NCI-H128 (cell line): ENCODE data around the gene CPNE7.

Experiments
- DNase-seq: peaks from one replicate; lab custom pipeline; 2025; ENCODE audit not compliant: unreplicated experiment; lab: John Stamatoyannopoulos, UW

CPNE7 gene

GRCh38 chr16:89602273-89602951 lies 26.9 kb downstream of the CPNE7 start:
- peak; percentile 2 for DNase-seq

GRCh38 chr16:89602952-89603590 lies 27.5 kb downstream of the CPNE7 start:
- DNase-seq = no peak

- no peak for DNase-seq
These were observed 29.2 kb downstream of the CPNE7 start for GRCh38 chr16:89604764-89605163.

GRCh38 chr16:89605186-89605970 lies 29.8 kb downstream of the CPNE7 start:
- no peak for DNase-seq

GRCh38 chr16:89606006-89606405 lies 30.4 kb downstream of the CPNE7 start:
- DNase-seq = no peak

- DNase-seq = no peak
These were observed 31.9 kb downstream of the CPNE7 start for GRCh38 chr16:89607453-89607852.

- no peak for DNase-seq
These were observed 32.6 kb downstream of the CPNE7 start for GRCh38 chr16:89607937-89608740.

- DNase-seq = no peak
These were observed 34.5 kb downstream of the CPNE7 start for GRCh38 chr16:89610108-89610453.

- DNase-seq = no peak
These were observed 37.0 kb downstream of the CPNE7 start for GRCh38 chr16:89612415-89613166.

- DNase-seq = no peak
These were observed 37.8 kb downstream of the CPNE7 start, which contains the start of gene DPEP1 for GRCh38 chr16:89613231-89613953. DPEP1 (plus strand) TSS chr16:89613642; CDS start chr16:89630411, 16,769 bp downstream.

GRCh38 chr16:89613954-89614459 lies 38.4 kb downstream of the CPNE7 start:
- no peak for DNase-seq

GRCh38 chr16:89615176-89615575 lies 39.6 kb downstream of the CPNE7 start:
- no peak for DNase-seq

- no peak for DNase-seq
These were observed 40.1 kb downstream of the CPNE7 start for GRCh38 chr16:89615596-89616090.

GRCh38 chr16:89616623-89617022 lies 41.1 kb downstream of the CPNE7 start:
- DNase-seq = no peak

GRCh38 chr16:89617036-89617435 lies 41.5 kb downstream of the CPNE7 start:
- DNase-seq = no peak

- DNase-seq = no peak
These were observed 42.8 kb downstream of the CPNE7 start for GRCh38 chr16:89618109-89618998.

GRCh38 chr16:89619840-89620239 lies 44.3 kb downstream of the CPNE7 start:
- DNase-seq = no peak

GRCh38 chr16:89620406-89620841 lies 44.9 kb downstream of the CPNE7 start:
- no peak for DNase-seq
